Measurements from ENCODE around the gene NEGR1. TPM values are rescaled to one million over a fixed set of nuclear protein-coding genes. Genes with fewer than 3 reads are reported as not detected.

NEGR1 gene
- total RNA-seq, 4 donors from 2014 or later = 33.3 to 73.0 (median 54.1) TPM

DNA sequence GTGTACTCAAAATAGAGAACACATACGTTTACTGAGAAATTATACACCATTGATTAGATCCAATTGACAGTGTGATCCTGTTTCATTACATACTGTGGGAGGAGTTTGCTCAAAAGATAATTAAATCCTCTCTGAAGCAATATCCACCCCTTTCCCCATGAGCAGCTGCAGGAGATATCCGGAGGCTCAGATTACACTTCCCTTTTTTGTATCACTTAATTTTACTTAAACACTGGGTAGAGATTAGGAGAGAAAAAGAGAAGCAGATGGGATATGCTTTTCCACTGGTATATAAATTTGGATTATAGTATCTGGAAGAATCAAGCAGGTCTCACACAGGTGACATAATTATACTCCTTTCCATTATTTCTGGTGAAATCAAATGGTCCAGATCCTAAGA lies 868.2 kb downstream of the NEGR1 start:
- 32 to 64% methylated on average over 2 of the region's 2 CpGs for WGBS, 2 donors (ENCODE audit: low coverage in 1 of 2)
- Histone ChIP-seq H3K36me3 (no peaks in the 10 kb centered on the region), H3K27me3 (no peaks in the 10 kb centered on the region), H3K4me1 (no peaks in the 10 kb centered on the region), H3K9me3 (no peaks in the 10 kb centered on the region), H3K27ac (no peak overlapping the region), H3K4me3 (no peak overlapping the region)
- no peak for TF ChIP-seq POLR2AphosphoS5 (IDR thresholded peaks at IDR 0.05)
- TF ChIP-seq EP300 (IDR thresholded peaks at IDR 0.05) = no peak
- TF ChIP-seq, protein P1, sequence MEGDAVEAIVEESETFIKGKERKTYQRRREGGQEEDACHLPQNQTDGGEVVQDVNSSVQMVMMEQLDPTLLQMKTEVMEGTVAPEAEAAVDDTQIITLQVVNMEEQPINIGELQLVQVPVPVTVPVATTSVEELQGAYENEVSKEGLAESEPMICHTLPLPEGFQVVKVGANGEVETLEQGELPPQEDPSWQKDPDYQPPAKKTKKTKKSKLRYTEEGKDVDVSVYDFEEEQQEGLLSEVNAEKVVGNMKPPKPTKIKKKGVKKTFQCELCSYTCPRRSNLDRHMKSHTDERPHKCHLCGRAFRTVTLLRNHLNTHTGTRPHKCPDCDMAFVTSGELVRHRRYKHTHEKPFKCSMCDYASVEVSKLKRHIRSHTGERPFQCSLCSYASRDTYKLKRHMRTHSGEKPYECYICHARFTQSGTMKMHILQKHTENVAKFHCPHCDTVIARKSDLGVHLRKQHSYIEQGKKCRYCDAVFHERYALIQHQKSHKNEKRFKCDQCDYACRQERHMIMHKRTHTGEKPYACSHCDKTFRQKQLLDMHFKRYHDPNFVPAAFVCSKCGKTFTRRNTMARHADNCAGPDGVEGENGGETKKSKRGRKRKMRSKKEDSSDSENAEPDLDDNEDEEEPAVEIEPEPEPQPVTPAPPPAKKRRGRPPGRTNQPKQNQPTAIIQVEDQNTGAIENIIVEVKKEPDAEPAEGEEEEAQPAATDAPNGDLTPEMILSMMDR (IDR thresholded peaks at IDR 0.05) = no peak
- no peak for TF ChIP-seq POLR2A (IDR thresholded peaks at IDR 0.05)
- no peak for ATAC-seq

DNA sequence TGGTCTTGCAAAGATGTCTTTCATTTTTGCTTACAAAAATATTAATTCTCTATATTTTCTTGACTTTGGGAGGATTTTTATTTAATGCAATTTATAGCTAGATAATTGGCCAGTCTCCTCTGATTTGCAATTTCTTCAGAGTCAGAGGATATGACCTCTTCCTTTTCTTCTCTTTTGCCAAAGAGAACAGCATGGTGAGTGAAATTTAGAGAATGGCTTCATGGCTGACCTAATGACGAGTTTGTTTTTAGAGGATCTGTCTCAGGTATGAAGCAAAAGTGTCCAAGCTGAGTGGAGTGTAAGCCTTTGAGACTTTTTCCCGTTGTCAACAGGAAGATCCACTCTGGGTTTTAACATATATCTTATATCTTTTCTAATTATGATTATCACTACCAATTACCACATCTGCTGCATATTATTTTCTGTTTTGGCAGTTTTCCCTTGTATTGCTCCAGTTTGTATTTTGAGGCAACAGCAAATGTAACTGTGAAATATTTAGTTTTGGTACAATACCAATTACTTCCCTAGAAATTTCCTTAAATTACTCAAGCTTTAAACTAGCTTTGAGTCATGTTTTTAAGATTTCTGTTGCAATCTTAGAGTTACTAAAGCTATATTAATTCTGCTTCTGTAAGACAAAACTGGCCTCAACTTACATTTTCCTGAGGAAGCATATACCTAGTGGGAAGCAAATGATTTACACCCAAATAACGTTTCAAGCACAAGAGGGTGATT lies 868.7 kb downstream of the NEGR1 start:
- Histone ChIP-seq H3K27me3 (no peaks in the 10 kb centered on the region), H3K27ac (no peak overlapping the region), H3K36me3 (no peaks in the 10 kb centered on the region), H3K4me1 (no peaks in the 10 kb centered on the region), H3K9me3 (no peaks in the 10 kb centered on the region), H3K4me3 (no peak overlapping the region)
- TF ChIP-seq POLR2AphosphoS5 (IDR thresholded peaks at IDR 0.05) (no peak), EP300 (IDR thresholded peaks at IDR 0.05) (no peak), POLR2A (IDR thresholded peaks at IDR 0.05) (no peak)
- TF ChIP-seq, protein P1 (IDR thresholded peaks at IDR 0.05) = no peak
- ATAC-seq = peak; percentile 46
- WGBS, 2 donors (ENCODE audit: low coverage in 1 of 2) = 52 to 74% methylated on average over 3 of the region's 3 CpGs

DNA sequence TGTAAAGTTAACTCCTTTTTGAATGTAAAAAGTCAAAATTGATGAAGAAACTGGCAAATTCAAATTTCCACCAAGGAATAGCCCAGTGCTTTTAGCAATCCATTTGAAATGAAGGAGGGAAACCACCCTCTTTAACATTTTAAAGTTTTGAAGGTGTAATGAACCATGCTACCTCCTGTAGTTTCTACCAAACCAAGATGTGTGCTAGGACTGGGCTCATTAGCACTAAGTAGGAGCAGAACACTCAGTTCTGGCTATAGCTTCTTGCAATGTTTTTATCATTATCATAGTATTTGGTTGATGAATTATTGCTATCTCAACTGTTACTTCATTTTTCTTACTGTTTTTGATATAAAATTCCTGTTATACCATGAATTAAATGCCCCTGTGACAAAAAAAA lies 882.3 kb downstream of the NEGR1 start:
- peaks cover 0 to 7% of the 10 kb centered on the region in 2 donors for H3K36me3 ChIP-seq
- H3K4me1 ChIP-seq = no peaks in the 10 kb centered on the region
- H3K9me3 ChIP-seq = peaks cover 0 to under 1% (median 0%) of the 10 kb centered on the region in 3 donors
- no peak overlapping the region for H3K27ac ChIP-seq
- no peak for ATAC-seq
- TF ChIP-seq, protein P1 (IDR thresholded peaks at IDR 0.05) = no peak
- no peak for TF ChIP-seq POLR2AphosphoS5 (IDR thresholded peaks at IDR 0.05)
- TF ChIP-seq POLR2A (IDR thresholded peaks at IDR 0.05) = no peak
- no peak for TF ChIP-seq EP300 (IDR thresholded peaks at IDR 0.05)
- no peaks in the 10 kb centered on the region for H3K27me3 ChIP-seq
- H3K4me3 ChIP-seq = no peak overlapping the region

GRCh38 chr1:71399594-71399993 lies 882.7 kb downstream of the NEGR1 start:
- H3K9me3 ChIP-seq = peaks cover 0 to 4% (median 0%) of the 10 kb centered on the region in 3 donors
- H3K4me3 ChIP-seq = no peak overlapping the region
- WGBS, 2 donors (ENCODE audit: low coverage in 1 of 2) = 56 to 60% methylated on average over 2 of the region's 2 CpGs
- peaks cover 0 to 7% of the 10 kb centered on the region in 2 donors for H3K36me3 ChIP-seq
- ATAC-seq = no peak
- TF ChIP-seq POLR2A (IDR thresholded peaks at IDR 0.05) (no peak), POLR2AphosphoS5 (IDR thresholded peaks at IDR 0.05) (no peak), EP300 (IDR thresholded peaks at IDR 0.05) (no peak)
- TF ChIP-seq, protein P1 (IDR thresholded peaks at IDR 0.05) = no peak
- H3K4me1 ChIP-seq = no peaks in the 10 kb centered on the region
- H3K27me3 ChIP-seq = no peaks in the 10 kb centered on the region
- H3K27ac ChIP-seq = no peak overlapping the region

GRCh38 chr1:71393301-71393700 lies 889.0 kb downstream of the NEGR1 start:
- no peak overlapping the region for H3K27ac ChIP-seq
- no peak for ATAC-seq

More at GRCh38 chr1:71393301-71393700, 889.0 kb downstream of the NEGR1 start:
- H3K9me3 ChIP-seq = peaks cover 0 to 26% (median 0%) of the 10 kb centered on the region in 3 donors
- H3K4me1 ChIP-seq = no peaks in the 10 kb centered on the region
- peaks cover 0 to 4% of the 10 kb centered on the region in 2 donors for H3K36me3 ChIP-seq
- TF ChIP-seq POLR2AphosphoS5 (IDR thresholded peaks at IDR 0.05) (no peak), POLR2A (IDR thresholded peaks at IDR 0.05) (no peak), EP300 (IDR thresholded peaks at IDR 0.05) (no peak)
- TF ChIP-seq, protein P1 (IDR thresholded peaks at IDR 0.05) = no peak
- no peaks in the 10 kb centered on the region for H3K27me3 ChIP-seq
- no peak overlapping the region for H3K4me3 ChIP-seq

All from gastroesophageal sphincter (tissue), 4 donors.